Fibroblast of lung (primary cell): ENCODE data around the gene AREL1.

Experiments used
- CTCF ChIP-seq, 2 donors: IDR thresholded peaks in 1 of 2; conservative IDR thresholded peaks in 1 of 2; 1 replicate in 1 of 2; 2 replicates in 1 of 2; pipeline ENCODE4 v1.5.1; 2011 to 2012; ENCODE audit warnings: low read length in 2 of 2, control low read depth in 1 of 2, inconsistent platforms in 1 of 2, low read depth in 1 of 2, mild to moderate bottlenecking in 1 of 2
- EZH2 ChIP-seq: IDR thresholded peaks from 2 replicates; pipeline ENCODE4 v1.5.1; 2012; ENCODE audit warnings: low read length, control low read depth, mild to moderate bottlenecking; ENCODE audit errors: missing control alignments

DNA sequence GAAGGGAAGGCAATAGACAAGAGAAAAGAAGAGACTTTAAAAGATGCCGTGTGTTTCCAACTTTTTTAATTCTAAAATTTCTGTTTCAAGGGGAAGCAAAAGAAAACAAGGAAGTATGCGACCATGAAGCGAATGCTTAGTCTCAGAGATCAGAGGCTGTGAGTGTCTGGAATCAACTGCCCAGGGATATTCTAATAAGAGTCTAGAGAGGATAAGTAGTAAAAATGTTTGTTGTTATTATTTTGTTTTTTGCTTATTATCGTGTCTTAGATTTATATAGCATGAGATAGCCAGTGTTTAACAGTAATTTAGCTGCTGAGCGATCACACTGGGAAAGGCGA, 485 bp upstream of the AREL1 start:
- no peak for TF ChIP-seq CTCF (conservative IDR thresholded peaks at IDR 0.05 in 1 of 2, IDR thresholded peaks at IDR 0.05 in 1 of 2; ENCODE audit: low read depth in 1 of 2, low read length in 2 of 2)
- TF ChIP-seq EZH2, result no peak
